ENCODE results near the gene AGR2. TPM values are rescaled to one million over a fixed set of nuclear protein-coding genes. Genes with fewer than 3 reads are reported as not detected.

Gene AGR2
- total RNA-seq, 4 donors from 2014 or later: 0.80 to 12.6 (median 6.9) TPM

- no peak for DNase-seq (ENCODE audit: low spot score in 2 of 2)
- intact Hi-C loops (cut with DNase I; ENCODE audit: low total_unique reads): no loop called here
- 80 to 91% methylated on average over 1 of the region's 1 CpG for WGBS, 2 donors
Observed at GRCh38 chr7:16838891-16839290, 34.1 kb upstream of the AGR2 start.

GRCh38 chr7:16838386-16838785 is 33.6 kb upstream of the AGR2 start:
- no peak overlapping the region for H3K4me3 ChIP-seq (ENCODE audit: low read depth, poor library complexity, severe bottlenecking)
- intact Hi-C loops (cut with DNase I; ENCODE audit: low total_unique reads): no loop called here
- no peak for TF ChIP-seq CTCF (IDR thresholded peaks at IDR 0.05)
- TF ChIP-seq POLR2A (IDR thresholded peaks at IDR 0.05): no peak
- 73 to 83% methylated on average over 3 of the region's 3 CpGs for WGBS, 2 donors
- no peak for DNase-seq (ENCODE audit: low spot score in 2 of 2)

More at GRCh38 chr7:16838891-16839290, 34.1 kb upstream of the AGR2 start:
- H3K4me3 ChIP-seq (ENCODE audit: low read depth, poor library complexity, severe bottlenecking): no peak overlapping the region
- TF ChIP-seq POLR2A (IDR thresholded peaks at IDR 0.05): no peak
- no peak for TF ChIP-seq CTCF (IDR thresholded peaks at IDR 0.05)

DNA sequence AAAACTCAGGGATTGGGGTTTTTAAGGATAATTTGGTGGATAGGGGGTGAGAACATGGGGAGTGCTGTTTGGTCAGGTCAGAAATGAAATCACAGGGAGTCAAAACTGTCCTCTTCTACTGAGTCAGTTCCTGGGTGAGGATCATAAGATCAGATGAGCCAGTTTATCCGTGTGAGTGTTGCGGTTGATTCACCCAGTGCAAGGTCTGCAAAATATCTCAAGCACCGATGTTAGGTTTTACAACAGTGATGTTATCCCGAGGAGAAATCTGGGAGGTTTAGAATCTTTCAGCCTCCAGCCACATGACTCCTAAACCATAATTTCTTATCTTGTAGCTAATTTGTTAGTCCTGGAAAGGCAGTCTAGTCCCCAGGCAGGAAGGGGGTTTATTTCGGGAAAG is 31.7 kb upstream of the AGR2 start:
- 67 to 94% methylated on average over 5 of the region's 5 CpGs for WGBS, 2 donors
- H3K4me3 ChIP-seq (ENCODE audit: low read depth, poor library complexity, severe bottlenecking): no peak overlapping the region
- DNase-seq (ENCODE audit: low spot score in 2 of 2): no peak
- intact Hi-C loops (cut with DNase I; ENCODE audit: low total_unique reads): no loop called here
- TF ChIP-seq CTCF (IDR thresholded peaks at IDR 0.05) (no peak), POLR2A (IDR thresholded peaks at IDR 0.05) (no peak)

DNA sequence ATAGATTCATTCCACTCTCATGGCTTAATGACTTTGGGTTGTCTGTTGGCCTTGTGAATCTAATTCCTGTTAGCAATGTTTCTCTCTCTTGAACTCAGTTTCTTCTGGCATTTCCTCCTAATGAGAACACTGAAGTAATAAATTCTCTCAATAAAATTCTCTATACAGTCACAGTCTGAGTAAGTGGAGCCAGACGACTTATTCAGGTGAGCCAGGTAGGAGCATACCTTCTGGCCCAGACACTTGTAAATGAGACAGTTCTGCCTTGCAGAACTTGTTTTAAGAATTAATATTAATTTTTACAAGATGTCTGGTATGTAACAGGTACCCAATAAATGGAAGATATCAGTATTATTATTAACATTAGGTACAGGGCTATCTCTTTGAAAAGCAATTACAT is 28.6 kb upstream of the AGR2 start:
- no peak for DNase-seq (ENCODE audit: low spot score in 2 of 2)
- intact Hi-C loops (cut with DNase I; ENCODE audit: low total_unique reads): no loop called here
- H3K4me3 ChIP-seq (ENCODE audit: low read depth, poor library complexity, severe bottlenecking): no peak overlapping the region
- WGBS, 2 donors: 44 to 55% methylated on average over 1 of the region's 1 CpG
- TF ChIP-seq CTCF (IDR thresholded peaks at IDR 0.05) (no peak), POLR2A (IDR thresholded peaks at IDR 0.05) (no peak)

DNA sequence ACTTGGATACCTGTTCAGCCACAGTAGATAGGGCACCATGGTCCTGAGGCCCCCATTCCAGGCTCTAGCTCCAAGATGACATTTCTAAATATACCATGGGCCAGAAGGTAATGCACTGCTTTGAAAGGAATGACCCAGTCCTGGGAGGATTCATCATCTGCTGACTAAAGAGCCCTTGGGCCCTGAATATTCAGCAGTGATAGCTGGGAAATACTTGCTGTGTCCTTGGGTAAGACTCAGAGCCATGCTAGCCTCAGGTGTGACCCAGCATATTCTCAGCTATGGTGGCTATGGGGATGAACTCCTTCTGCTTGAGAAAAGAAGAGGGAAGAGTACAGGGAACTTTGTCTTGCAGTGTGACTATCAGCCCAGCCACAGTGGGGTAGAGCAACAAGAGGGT is 21.3 kb upstream of the AGR2 start:
- intact Hi-C loops (cut with DNase I; ENCODE audit: low total_unique reads): no loop called here
- H3K4me3 ChIP-seq (ENCODE audit: low read depth, poor library complexity, severe bottlenecking): no peak overlapping the region
- no peak for DNase-seq (ENCODE audit: low spot score in 2 of 2)
- TF ChIP-seq CTCF (IDR thresholded peaks at IDR 0.05) (no peak), POLR2A (IDR thresholded peaks at IDR 0.05) (no peak)

DNA sequence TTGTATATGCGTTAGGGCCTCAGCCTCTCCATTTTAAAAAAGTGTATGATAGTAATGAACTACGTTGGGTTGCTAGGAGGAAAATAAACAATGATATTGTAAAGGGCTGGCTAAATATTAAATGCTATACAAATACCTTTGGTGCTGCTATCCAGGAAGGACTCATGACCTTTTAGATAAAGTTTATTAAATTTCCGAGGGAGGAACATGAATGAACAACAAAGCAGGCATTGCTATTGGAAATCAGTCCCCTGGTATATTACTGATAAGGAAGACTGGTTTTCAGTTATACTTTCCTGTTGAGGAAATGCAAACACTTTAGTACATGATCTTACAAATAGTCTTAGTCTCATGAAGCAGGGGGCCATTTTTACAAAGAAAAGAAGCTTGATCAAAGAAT is 17.2 kb upstream of the AGR2 start:
- DNase-seq (ENCODE audit: low spot score in 2 of 2): no peak
- WGBS, 2 donors: 64 to 77% methylated on average over 3 of the region's 3 CpGs
- TF ChIP-seq CTCF (IDR thresholded peaks at IDR 0.05): no peak
- no peak for TF ChIP-seq POLR2A (IDR thresholded peaks at IDR 0.05)
- H3K4me3 ChIP-seq (ENCODE audit: low read depth, poor library complexity, severe bottlenecking): no peak overlapping the region
- intact Hi-C loops (cut with DNase I; ENCODE audit: low total_unique reads): no loop called here

Measured in lower leg skin (tissue), 4 donors.